GM12872 (cell line): ENCODE data around the gene UQCR10.

Experiments
- TF ChIP-seq, protein P1 (sequence below): IDR thresholded peaks from 3 replicates; pipeline ENCODE4 v1.5.1; 2011; ENCODE audit warnings: low read depth, mild to moderate bottlenecking, low read length, moderate library complexity; ENCODE audit not compliant: insufficient read depth

UQCR10 gene

DNA sequence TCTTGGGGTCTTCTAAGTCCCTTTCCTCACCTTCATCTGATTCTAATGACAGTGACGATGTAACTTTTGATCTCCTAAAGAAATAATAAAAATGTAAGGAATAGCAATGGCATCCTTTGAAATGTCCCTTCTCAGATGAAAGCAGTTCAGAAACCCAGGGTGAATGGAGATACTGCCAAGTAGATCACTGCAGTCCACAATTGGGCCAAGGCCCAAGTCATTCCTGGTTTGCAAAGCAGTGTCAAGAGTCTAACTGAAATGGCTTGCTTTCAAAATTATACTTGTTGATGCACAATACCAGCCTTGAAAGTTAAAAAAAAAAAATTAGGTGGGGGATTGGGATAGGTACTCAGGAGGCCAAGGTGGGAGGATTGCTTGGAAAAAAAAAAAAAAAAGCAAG is 50.6 kb downstream of the UQCR10 start:
- TF ChIP-seq, protein P1, sequence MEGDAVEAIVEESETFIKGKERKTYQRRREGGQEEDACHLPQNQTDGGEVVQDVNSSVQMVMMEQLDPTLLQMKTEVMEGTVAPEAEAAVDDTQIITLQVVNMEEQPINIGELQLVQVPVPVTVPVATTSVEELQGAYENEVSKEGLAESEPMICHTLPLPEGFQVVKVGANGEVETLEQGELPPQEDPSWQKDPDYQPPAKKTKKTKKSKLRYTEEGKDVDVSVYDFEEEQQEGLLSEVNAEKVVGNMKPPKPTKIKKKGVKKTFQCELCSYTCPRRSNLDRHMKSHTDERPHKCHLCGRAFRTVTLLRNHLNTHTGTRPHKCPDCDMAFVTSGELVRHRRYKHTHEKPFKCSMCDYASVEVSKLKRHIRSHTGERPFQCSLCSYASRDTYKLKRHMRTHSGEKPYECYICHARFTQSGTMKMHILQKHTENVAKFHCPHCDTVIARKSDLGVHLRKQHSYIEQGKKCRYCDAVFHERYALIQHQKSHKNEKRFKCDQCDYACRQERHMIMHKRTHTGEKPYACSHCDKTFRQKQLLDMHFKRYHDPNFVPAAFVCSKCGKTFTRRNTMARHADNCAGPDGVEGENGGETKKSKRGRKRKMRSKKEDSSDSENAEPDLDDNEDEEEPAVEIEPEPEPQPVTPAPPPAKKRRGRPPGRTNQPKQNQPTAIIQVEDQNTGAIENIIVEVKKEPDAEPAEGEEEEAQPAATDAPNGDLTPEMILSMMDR: no peak

DNA sequence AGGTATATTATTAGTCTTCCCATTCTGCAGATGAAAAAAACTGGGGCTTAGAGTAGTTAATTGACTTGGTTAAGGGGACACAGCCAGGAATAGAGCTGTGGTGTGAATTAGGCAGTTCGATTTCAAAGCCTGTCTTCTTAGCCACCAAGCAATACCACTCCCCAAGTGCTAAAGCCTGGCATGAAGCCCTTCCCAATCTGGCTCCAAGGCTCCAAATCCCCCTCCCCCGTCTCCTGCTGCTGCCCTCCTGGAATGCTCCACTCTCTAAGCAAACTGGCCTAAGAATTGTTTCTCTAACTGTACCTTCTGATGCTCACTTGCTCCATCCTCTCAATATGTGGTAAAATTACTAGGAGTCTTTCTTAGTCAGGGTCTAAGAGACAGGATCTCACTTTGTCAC is 52.3 kb downstream of the UQCR10 start:
- TF ChIP-seq, protein P1: no peak
